Upper lobe of right lung (tissue), 1 donor: ENCODE data around the gene ZPR1. TPM values are rescaled to one million over a fixed set of nuclear protein-coding genes. Genes with fewer than 3 reads are reported as not detected.

ENCODE experiments used
- ATAC-seq: fragments of 200-7000 bp; cut with Tn5 transposase; one replicate; pipeline ENCODE4 v1.9.1; 2020; ENCODE audit warnings: mild to moderate bottlenecking, moderate library complexity
- DNase-seq: peaks from one replicate; pipeline ENCODE4 v3.0.0-alpha.2; 2020
- H3K27ac ChIP-seq: fragments of 200-600 bp; one replicate; pipeline ENCODE4 v1.8.0; 2022
- H3K27me3 ChIP-seq: fragments of 200-600 bp; one replicate; pipeline ENCODE4 v1.8.0; 2022; ENCODE audit warnings: mild to moderate bottlenecking
- H3K36me3 ChIP-seq: fragments of 200-600 bp; one replicate; pipeline ENCODE4 v1.8.0; 2022
- H3K4me1 ChIP-seq: fragments of 200-600 bp; one replicate; pipeline ENCODE4 v1.8.0; 2022
- H3K4me3 ChIP-seq: fragments of 200-600 bp; one replicate; pipeline ENCODE4 v1.8.0; 2022; ENCODE audit warnings: mild to moderate bottlenecking
- H3K9me3 ChIP-seq: fragments of 200-600 bp; one replicate; pipeline ENCODE4 v1.8.0; 2022
- intact Hi-C: fragments of 100-400 bp; cut with DNase I; formaldehyde crosslinking; loops from one replicate; pipeline ENCODE4 v1.11.0; 2022
- total RNA-seq: library from RNA; stranded (reverse); fragmentation: NEBNext Ultra II Directional; extraction: Animal tissue kit (Norgen Biotek cat#: 25700); gene quantifications from one replicate; pipeline ENCODE4 v1.2.1, GENCODE V29; 2021
- TF ChIP-seq, protein P1 (sequence below): fragments of 200-600 bp; IDR thresholded peaks from one replicate; pipeline ENCODE4 v1.8.0; 2022; ENCODE audit warnings: antibody characterized with exemption
- donor health status: DM: no; HTN: yes; CAD: no; lungs with severe emphysema.

The ZPR1 gene
- total RNA-seq, 1 donor from 2014 or later: 43.1 TPM

DNA sequence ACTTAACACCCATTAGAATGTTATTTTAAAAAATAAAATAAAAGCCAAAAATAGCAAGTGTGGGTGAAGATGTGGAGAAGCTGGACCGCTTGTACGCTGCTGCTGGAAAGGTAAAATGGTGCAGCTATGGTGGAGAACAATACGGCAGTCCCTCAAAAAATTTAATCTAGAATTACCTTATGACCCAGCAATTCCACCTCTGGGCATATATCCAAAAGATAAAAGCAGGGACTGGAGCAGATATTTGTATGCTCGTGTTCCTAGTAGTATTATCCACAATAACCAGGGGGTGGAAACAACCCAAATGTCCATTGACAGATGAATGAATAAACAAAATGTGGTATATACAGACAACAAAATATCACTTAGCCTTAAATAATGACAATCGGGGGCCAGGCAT is 10.0 kb upstream of the ZPR1 start:
- no peaks in the 10 kb centered on the region for H3K36me3 ChIP-seq
- no peak overlapping the region for H3K4me3 ChIP-seq
- DNase-seq (no peak), ATAC-seq (no peak)
- no peaks in the 10 kb centered on the region for H3K9me3 ChIP-seq
- TF ChIP-seq, protein P1, sequence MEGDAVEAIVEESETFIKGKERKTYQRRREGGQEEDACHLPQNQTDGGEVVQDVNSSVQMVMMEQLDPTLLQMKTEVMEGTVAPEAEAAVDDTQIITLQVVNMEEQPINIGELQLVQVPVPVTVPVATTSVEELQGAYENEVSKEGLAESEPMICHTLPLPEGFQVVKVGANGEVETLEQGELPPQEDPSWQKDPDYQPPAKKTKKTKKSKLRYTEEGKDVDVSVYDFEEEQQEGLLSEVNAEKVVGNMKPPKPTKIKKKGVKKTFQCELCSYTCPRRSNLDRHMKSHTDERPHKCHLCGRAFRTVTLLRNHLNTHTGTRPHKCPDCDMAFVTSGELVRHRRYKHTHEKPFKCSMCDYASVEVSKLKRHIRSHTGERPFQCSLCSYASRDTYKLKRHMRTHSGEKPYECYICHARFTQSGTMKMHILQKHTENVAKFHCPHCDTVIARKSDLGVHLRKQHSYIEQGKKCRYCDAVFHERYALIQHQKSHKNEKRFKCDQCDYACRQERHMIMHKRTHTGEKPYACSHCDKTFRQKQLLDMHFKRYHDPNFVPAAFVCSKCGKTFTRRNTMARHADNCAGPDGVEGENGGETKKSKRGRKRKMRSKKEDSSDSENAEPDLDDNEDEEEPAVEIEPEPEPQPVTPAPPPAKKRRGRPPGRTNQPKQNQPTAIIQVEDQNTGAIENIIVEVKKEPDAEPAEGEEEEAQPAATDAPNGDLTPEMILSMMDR: no peak
- no peaks in the 10 kb centered on the region for H3K4me1 ChIP-seq
- H3K27ac ChIP-seq: no peak overlapping the region
- intact Hi-C loops: no loop called here
- H3K27me3 ChIP-seq: no peaks in the 10 kb centered on the region

DNA sequence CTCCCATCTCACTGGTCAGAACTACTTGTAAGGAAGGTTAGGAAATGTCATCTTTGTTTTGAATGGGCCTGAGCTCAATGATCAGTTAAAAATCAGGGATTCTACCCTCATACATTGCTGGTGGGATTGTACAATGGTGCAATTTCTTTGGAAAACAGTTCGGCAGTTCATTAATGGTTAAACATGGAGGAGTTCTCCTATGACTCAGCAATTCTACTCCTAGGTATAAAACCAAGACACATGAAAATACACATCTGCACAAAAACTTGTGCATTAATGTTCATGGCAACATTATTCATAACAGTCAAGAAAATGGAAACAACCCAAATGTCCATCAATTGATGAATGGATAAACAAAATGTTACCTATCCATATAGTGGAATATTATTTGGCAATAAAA is 8.7 kb upstream of the ZPR1 start:
- ATAC-seq: no peak

DNA sequence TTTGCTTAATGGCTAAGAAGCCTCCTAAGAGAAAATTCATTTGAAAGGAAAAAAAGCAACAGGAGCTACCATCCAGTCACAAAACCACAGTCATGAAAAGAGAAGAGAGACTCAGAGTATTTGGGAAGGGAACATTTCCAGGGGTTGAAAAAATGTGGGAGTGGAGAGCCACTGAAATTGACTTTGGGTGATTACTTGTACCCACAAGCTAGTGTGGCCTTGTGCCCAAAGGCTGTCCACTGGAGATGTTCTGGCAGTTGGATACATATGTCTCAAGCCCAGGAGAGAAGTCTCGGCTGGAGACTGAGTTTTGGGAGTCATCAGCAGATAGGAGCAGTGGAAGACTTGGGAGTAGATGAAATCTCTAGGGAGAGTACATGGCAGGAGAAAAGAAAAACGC is 7.0 kb upstream of the ZPR1 start:
- Histone ChIP-seq H3K4me1 (peaks cover 10% of the 10 kb centered on the region), H3K36me3 (no peaks in the 10 kb centered on the region), H3K27ac (no peak overlapping the region), H3K9me3 (no peaks in the 10 kb centered on the region), H3K27me3 (no peaks in the 10 kb centered on the region), H3K4me3 (no peak overlapping the region)
- DNase-seq (no peak), ATAC-seq (no peak)
- TF ChIP-seq, protein P1: no peak
- intact Hi-C loops: no loop called here

More for the DNA sequence above, 8.7 kb upstream of the ZPR1 start:
- TF ChIP-seq, protein P1: no peak
- DNase-seq: no peak
- Histone ChIP-seq H3K9me3 (no peaks in the 10 kb centered on the region), H3K27ac (no peak overlapping the region), H3K4me1 (peaks cover 3% of the 10 kb centered on the region), H3K36me3 (no peaks in the 10 kb centered on the region), H3K27me3 (no peaks in the 10 kb centered on the region), H3K4me3 (no peak overlapping the region)
- intact Hi-C loops: no loop called here

DNA sequence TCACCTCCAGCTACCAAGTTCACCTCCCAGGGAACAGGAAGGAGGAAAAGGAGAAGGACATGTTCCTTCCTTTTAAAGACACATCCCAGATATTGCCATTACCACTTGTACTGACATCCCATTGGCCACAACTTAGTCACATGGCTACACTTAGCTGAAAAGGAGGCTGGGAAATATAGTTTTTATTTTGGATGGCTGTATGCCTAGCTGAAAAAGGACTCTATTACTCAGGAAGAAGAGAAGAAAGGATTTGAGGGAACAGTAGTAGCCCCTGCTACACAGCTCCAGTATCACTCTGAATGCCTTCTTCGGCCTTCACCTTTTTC is 5.9 kb upstream of the ZPR1 start:
- Histone ChIP-seq H3K4me3 (no peak overlapping the region), H3K9me3 (no peaks in the 10 kb centered on the region), H3K27ac (no peak overlapping the region), H3K4me1 (peaks cover 10% of the 10 kb centered on the region), H3K27me3 (no peaks in the 10 kb centered on the region), H3K36me3 (no peaks in the 10 kb centered on the region)
- intact Hi-C loops: no loop called here
- TF ChIP-seq, protein P1: no peak
- DNase-seq (no peak), ATAC-seq (peak; percentile 14)

DNA sequence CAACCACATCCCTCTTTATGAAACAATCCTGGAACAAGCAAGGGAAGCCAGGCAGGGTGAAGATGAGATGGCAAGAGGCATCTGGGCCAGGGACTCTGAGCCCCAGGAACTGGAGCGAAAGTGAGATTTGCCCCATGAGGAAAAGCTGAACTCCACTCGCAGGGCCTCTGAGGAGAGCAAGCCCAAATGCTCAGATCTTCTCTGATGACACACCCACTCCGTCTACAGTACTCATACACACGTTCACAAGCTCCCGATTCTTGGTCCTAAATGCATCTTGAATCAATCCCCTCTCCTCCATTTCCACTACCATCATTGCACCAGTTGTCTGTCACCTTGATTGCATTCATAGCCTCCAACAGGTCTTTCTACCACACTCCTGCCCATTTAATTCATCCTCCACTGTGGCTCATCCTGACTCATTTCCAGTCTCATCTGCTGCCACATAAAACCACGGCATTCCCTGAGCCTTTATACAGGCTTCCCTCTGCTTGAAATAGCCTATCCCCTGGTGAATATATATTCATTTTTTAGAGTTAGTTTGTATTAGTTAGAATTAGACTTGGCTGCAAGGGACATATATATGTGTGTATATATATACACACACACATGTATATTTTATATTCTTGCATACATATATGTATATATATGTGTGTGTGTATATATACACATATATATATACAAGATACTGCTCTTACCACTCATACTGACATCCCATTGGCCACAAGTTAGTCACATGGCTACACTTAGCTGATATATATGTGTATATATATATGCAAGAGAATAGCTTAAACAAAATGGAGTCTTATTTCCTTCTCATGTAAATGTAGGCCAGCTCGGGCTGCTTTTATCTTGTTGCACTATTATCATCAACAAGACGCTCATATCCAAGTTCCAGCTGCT is 5.3 kb upstream of the ZPR1 start:
- Histone ChIP-seq H3K27me3 (no peaks in the 10 kb centered on the region), H3K36me3 (no peaks in the 10 kb centered on the region), H3K4me3 (no peak overlapping the region), H3K27ac (no peak overlapping the region), H3K4me1 (peaks cover 14% of the 10 kb centered on the region), H3K9me3 (no peaks in the 10 kb centered on the region)
- TF ChIP-seq, protein P1: no peak
- intact Hi-C loops: no loop called here
- ATAC-seq: no peak
- no peak for DNase-seq
